Measurements from ENCODE around the gene CHRNE. TPM values are rescaled to one million over a fixed set of nuclear protein-coding genes. Genes with fewer than 3 reads are reported as not detected.

The CHRNE gene
- 2.8 TPM for polyA plus RNA-seq (2013)

DNA sequence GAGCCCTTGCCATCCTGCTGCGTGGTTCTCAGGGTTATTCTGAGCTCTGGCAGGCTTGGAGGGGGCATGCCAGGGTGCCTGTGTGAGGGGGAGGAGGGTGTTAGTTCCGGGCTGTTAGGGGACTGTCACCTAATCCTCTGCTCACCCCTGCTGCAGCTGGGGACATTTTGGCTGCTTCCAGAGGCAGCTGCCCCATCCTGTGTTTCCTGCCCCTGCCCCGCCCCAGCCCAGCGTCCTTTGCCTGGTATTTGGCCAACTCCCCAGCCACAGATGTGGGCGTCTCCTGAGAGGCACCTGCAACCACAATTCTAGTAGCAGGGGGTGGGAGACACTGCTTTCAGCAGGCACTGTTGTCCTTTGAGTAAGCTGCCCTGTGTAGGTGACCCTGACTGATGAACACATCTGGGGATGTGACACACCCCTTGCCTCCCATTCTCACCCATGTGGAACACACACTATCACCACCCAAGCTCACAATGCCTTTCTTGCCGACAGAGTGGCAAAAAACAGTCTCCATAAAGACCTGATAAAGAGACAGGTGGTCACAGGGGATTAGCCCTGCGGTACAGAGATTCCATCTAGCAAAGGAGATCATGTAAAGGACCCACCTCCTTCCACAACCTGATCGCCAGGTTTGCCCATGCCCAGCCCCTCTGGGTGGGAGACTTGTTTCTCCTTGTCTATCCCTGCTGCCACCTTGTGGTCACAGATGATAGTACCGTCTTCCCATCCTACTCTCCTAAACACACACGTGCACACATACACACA is at the start of gene CHRNE:
Gene CHRNE (minus strand): TSS at position 48 of the 768 bp plus-strand sequence. CDS start 35 bp downstream, at position 13.
- ChIA-PET POLR2A (no interaction called here), CTCF (interaction anchor here (0.6 to 1.8 kb wide), 12 partner anchors 11 to 156 kb away, joined by 3 to 5 read pairs (median 4); partner anchors contain the start of gene SPAG7)
- WGBS (ENCODE audit: insufficient coverage), result 0% methylated on average over 8 of the region's 10 CpGs
- Histone ChIP-seq H3K9me3 (ENCODE audit: control extremely low read depth in 1 of 5, control insufficient read depth in 4 of 5, insufficient read depth in 2 of 5, low read depth in 1 of 5, low read length in 4 of 5) (no peaks in the 10 kb centered on the region), H3K4me3 (ENCODE audit: control insufficient read depth in 1 of 7, extremely low read depth in 1 of 7, insufficient read depth in 4 of 7, low read depth in 2 of 7, low read length in 6 of 7) (peak within 1 kb of the TSS in 2 of 7 experiments; percentile 66 to 77), H3K27ac (ENCODE audit: insufficient read depth in 1 of 2, low read depth in 1 of 2, low read length in 2 of 2, poor library complexity in 1 of 2, severe bottlenecking in 2 of 2) (no peak within 1 kb of the TSS), H3K4me1 (ENCODE audit: control extremely low read depth in 1 of 4, control insufficient read depth in 4 of 4, insufficient read depth in 4 of 4, low read length in 3 of 4) (peaks cover 0 to 54% (median 45%) of the 10 kb centered on the region in 4 experiments), H3K36me3 (ENCODE audit: control insufficient read depth in 4 of 4, insufficient read depth in 4 of 4, low read length in 3 of 4) (no peaks in the 10 kb centered on the region), H3K27me3 (replicated peaks in 2 of 5; ENCODE audit: control insufficient read depth in 4 of 5, insufficient read depth in 5 of 5, low read length in 4 of 5) (peaks cover 0 to 32% (median 26%) of the 10 kb centered on the region in 5 experiments)
- DNase-seq, result peak; percentile 86 to 90 (median 89)

DNA sequence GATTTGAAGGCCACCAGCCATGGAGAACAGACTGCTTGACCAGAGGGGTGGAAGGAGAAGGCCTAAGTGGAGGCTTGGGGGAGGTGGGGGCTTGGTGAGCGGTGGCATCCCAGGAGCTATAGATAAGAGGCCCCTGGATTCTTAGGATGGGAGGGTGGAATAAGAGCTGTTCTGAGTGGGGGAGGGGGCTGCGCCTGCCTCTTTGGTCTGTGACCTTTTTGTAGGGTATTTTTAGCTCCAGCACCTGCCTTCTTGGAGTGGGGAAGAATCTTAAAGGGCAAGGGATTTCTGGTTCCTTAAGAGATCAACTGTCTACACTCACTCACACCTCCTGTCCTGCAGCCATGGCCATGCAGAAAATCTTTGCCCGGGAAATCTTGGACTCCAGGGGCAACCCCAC is 48.6 kb upstream of the CHRNE start:
- 100% methylated on average over 1 of the region's 3 CpGs for WGBS (ENCODE audit: insufficient coverage)
- H3K4me3 ChIP-seq (ENCODE audit: control insufficient read depth in 1 of 7, extremely low read depth in 1 of 7, insufficient read depth in 4 of 7, low read depth in 2 of 7, low read length in 6 of 7), result no peak overlapping the region
- no peaks in the 10 kb centered on the region for H3K9me3 ChIP-seq (ENCODE audit: control extremely low read depth in 1 of 5, control insufficient read depth in 4 of 5, insufficient read depth in 2 of 5, low read depth in 1 of 5, low read length in 4 of 5)
- peaks cover 0 to 6% (median 0%) of the 10 kb centered on the region in 4 experiments for H3K36me3 ChIP-seq (ENCODE audit: control insufficient read depth in 4 of 4, insufficient read depth in 4 of 4, low read length in 3 of 4)
- no peak for DNase-seq
- peaks cover 6 to 34% (median 30%) of the 10 kb centered on the region in 4 experiments for H3K4me1 ChIP-seq (ENCODE audit: control extremely low read depth in 1 of 4, control insufficient read depth in 4 of 4, insufficient read depth in 4 of 4, low read length in 3 of 4)
- H3K27ac ChIP-seq (ENCODE audit: insufficient read depth in 1 of 2, low read depth in 1 of 2, low read length in 2 of 2, poor library complexity in 1 of 2, severe bottlenecking in 2 of 2), result no peak overlapping the region
- POLR2A ChIA-PET, result no interaction called here
- CTCF ChIA-PET, result interaction anchor here (1.0 to 8.5 kb wide), 4 partner anchors 15 to 42 kb away, joined by 3 to 69 read pairs (median 19); partner anchors contain the start of gene SPAG7
- H3K27me3 ChIP-seq (replicated peaks in 2 of 5; ENCODE audit: control insufficient read depth in 4 of 5, insufficient read depth in 5 of 5, low read length in 4 of 5), result no peaks in the 10 kb centered on the region

DNA sequence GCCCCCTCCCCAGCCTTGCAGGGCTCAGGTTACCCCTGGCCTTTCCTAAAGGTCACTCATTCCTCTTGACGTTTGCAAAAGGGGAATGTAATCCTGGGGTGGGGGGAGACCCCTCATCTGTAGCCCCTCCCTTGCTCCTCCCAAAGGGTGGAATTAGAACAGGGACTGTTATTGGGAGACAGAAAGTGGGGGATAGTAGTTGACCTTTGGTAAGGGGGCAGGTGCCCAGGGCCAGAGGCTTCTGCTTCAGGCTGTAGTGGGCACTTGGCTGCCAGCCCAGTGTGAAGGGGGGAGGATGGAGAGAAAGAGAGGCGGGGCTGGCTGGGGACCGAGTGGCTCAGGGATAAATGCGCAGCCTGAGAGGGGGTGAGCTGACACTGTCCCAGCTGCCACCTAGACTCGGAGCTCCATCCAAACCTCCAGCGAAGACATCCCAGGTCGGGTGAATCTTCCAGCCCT is 47.9 kb upstream of the CHRNE start, which contains the start of gene ENO3:
Gene ENO3 (plus strand): TSS at position 374 of the 459 bp plus-strand sequence. CDS start 711 bp downstream, outside the sequence.
- Histone ChIP-seq H3K27me3 (replicated peaks in 2 of 5; ENCODE audit: control insufficient read depth in 4 of 5, insufficient read depth in 5 of 5, low read length in 4 of 5) (no peaks in the 10 kb centered on the region), H3K9me3 (ENCODE audit: control extremely low read depth in 1 of 5, control insufficient read depth in 4 of 5, insufficient read depth in 2 of 5, low read depth in 1 of 5, low read length in 4 of 5) (no peaks in the 10 kb centered on the region), H3K36me3 (ENCODE audit: control insufficient read depth in 4 of 4, insufficient read depth in 4 of 4, low read length in 3 of 4) (peaks cover 0 to 13% (median 4%) of the 10 kb centered on the region in 4 experiments), H3K4me3 (ENCODE audit: control insufficient read depth in 1 of 7, extremely low read depth in 1 of 7, insufficient read depth in 4 of 7, low read depth in 2 of 7, low read length in 6 of 7) (peak within 1 kb of the TSS; percentile 35 to 98 (median 63)), H3K4me1 (ENCODE audit: control extremely low read depth in 1 of 4, control insufficient read depth in 4 of 4, insufficient read depth in 4 of 4, low read length in 3 of 4) (peaks cover 12 to 41% (median 37%) of the 10 kb centered on the region in 4 experiments), H3K27ac (ENCODE audit: insufficient read depth in 1 of 2, low read depth in 1 of 2, low read length in 2 of 2, poor library complexity in 1 of 2, severe bottlenecking in 2 of 2) (peak within 1 kb of the TSS; percentile 74 to 82)
- DNase-seq, result no peak
- WGBS (ENCODE audit: insufficient coverage), result 80% methylated on average over 1 of the region's 7 CpGs
- ChIA-PET CTCF (interaction anchor here (1.0 to 8.5 kb wide), 5 partner anchors 8 to 41 kb away, joined by 3 to 69 read pairs (median 3); partner anchors contain the start of gene SPAG7), POLR2A (interaction anchor here (3.0 kb wide), 1 partner anchor 11 kb away, joined by 17 read pairs; the partner anchor contains the start of genes RNF167 and SLC25A11)

DNA sequence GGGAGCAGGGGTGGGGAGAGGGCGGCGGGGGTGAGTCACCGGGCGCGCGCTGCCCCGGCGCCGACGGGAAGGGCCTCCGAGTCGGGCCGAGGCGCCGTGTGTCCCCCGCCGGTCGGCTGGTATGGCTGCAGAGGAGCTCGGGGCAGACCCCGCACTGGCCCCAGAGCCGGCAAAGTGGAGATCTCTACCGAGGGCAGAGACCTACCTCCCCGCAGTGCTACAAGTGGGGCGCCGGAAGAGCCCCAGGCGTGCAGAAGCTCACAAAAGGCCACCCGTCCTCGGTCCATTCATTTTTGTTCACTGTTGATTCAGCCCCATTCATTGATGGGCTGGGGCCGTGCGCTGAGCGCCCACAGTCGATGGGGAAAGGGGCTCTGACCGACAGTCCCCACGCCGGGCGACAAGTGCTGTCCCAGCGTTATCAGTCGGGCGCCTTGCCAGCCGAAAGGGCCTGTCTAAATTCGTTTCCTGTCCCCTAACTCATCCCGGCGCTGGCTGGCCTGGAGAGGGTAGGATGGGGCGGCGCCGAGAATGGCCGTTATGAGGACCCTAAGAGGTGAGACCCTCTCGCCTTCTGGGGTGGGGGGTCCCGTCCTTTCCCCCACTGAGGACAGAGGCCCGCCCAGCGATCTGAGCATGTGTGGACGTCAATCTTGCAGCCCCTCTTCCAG is 47.3 kb upstream of the CHRNE start:
- Histone ChIP-seq H3K27ac (ENCODE audit: insufficient read depth in 1 of 2, low read depth in 1 of 2, low read length in 2 of 2, poor library complexity in 1 of 2, severe bottlenecking in 2 of 2) (peak overlapping the region; percentile 74 to 82), H3K4me3 (ENCODE audit: control insufficient read depth in 1 of 7, extremely low read depth in 1 of 7, insufficient read depth in 4 of 7, low read depth in 2 of 7, low read length in 6 of 7) (peak overlapping the region; percentile 35 to 98 (median 63)), H3K27me3 (replicated peaks in 2 of 5; ENCODE audit: control insufficient read depth in 4 of 5, insufficient read depth in 5 of 5, low read length in 4 of 5) (no peaks in the 10 kb centered on the region), H3K36me3 (ENCODE audit: control insufficient read depth in 4 of 4, insufficient read depth in 4 of 4, low read length in 3 of 4) (peaks cover 0 to 19% (median 10%) of the 10 kb centered on the region in 4 experiments), H3K9me3 (ENCODE audit: control extremely low read depth in 1 of 5, control insufficient read depth in 4 of 5, insufficient read depth in 2 of 5, low read depth in 1 of 5, low read length in 4 of 5) (no peaks in the 10 kb centered on the region), H3K4me1 (ENCODE audit: control extremely low read depth in 1 of 4, control insufficient read depth in 4 of 4, insufficient read depth in 4 of 4, low read length in 3 of 4) (peaks cover 17 to 46% (median 42%) of the 10 kb centered on the region in 4 experiments)
- ChIA-PET POLR2A (interaction anchor here (3.0 kb wide), 1 partner anchor 11 kb away, joined by 17 read pairs; the partner anchor contains the start of genes RNF167 and SLC25A11), CTCF (interaction anchor here (1.0 to 8.0 kb wide), 3 partner anchors 9 to 41 kb away, joined by 3 to 35 read pairs (median 3); no protein-coding TSS in a partner anchor)
- 2% methylated on average over 30 of the region's 52 CpGs for WGBS (ENCODE audit: insufficient coverage)
- DNase-seq, result peak in 1 of 3 donors; percentile 76

DNA sequence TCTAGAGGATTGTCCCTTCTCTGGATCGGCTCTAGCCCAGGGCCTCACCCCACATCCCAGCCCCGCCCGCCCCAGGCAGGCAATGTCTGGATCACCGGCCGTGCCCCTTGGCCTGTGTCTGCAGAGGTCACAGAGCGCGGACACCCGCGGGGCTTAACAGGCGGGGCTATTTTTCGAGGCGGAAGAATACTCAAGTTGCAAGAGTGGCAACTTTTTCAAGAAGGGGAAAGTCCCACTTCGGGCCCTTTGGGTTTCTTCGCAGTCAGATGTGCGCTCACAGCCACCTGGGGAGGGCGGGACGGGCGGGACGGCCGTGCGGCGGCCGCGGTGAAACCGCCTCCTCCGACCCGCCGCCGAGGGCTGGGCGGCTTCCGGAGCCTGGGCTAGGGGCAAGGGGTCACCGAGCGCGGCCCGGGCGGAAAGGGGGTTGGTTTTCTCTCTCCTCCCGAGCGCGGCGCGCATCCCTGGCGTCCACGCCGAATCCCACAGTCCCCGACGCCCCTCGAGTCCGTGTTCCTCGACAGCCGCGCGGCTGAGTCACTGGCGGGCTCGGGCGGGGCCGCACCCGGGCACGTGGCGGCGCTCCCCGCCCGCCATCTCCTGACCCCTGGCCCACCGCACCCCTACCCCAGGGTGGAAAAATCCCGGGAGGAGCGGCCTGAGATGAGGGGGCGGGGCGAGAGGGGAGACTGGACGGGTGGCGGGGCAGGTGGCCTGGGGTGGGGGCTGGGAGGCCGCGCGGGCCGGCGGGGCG is 46.6 kb upstream of the CHRNE start:
- H3K4me1 ChIP-seq (ENCODE audit: control extremely low read depth in 1 of 4, control insufficient read depth in 4 of 4, insufficient read depth in 4 of 4, low read length in 3 of 4), result peaks cover 22 to 54% (median 49%) of the 10 kb centered on the region in 4 experiments
- no peaks in the 10 kb centered on the region for H3K27me3 ChIP-seq (replicated peaks in 2 of 5; ENCODE audit: control insufficient read depth in 4 of 5, insufficient read depth in 5 of 5, low read length in 4 of 5)
- ChIA-PET CTCF (interaction anchor here (1.0 to 8.0 kb wide), 4 partner anchors 10 to 40 kb away, joined by 3 to 35 read pairs (median 4); partner anchors contain the start of genes RNF167 and SLC25A11), POLR2A (interaction anchor here (1.0 to 3.0 kb wide), 2 partner anchors 10 to 15 kb away, joined by 4 to 17 read pairs; partner anchors contain the start of genes RNF167 and SLC25A11)
- peak; percentile 86 to 92 (median 90) for DNase-seq
- H3K27ac ChIP-seq (ENCODE audit: insufficient read depth in 1 of 2, low read depth in 1 of 2, low read length in 2 of 2, poor library complexity in 1 of 2, severe bottlenecking in 2 of 2), result peak overlapping the region; percentile 74 to 87
- peaks cover 0 to 26% (median 15%) of the 10 kb centered on the region in 4 experiments for H3K36me3 ChIP-seq (ENCODE audit: control insufficient read depth in 4 of 4, insufficient read depth in 4 of 4, low read length in 3 of 4)
- peak overlapping the region; percentile 27 to 98 (median 90) for H3K4me3 ChIP-seq (ENCODE audit: control insufficient read depth in 1 of 7, extremely low read depth in 1 of 7, insufficient read depth in 4 of 7, low read depth in 2 of 7, low read length in 6 of 7)
- 0% methylated on average over 38 of the region's 75 CpGs for WGBS (ENCODE audit: insufficient coverage)
- H3K9me3 ChIP-seq (ENCODE audit: control extremely low read depth in 1 of 5, control insufficient read depth in 4 of 5, insufficient read depth in 2 of 5, low read depth in 1 of 5, low read length in 4 of 5), result no peaks in the 10 kb centered on the region

DNA sequence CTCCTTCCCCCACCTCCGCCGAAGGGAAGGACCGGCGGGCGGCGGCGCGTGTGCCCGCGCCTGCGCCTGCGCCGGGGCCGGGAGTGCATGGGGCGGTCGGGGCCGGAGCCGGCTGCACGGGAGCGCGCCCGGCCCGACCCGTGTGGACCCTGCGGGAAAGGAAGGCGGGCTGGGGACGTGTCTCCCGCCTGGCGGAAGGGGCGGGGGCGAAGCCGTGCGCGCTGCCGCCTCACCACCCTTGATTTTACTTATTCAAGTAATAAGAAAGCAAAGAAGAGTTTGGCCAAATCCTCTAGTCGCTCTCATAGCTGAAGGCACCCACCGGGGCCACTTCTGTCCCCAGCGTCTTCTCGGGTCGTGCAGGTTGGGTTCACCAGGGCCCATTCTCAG is 46.0 kb upstream of the CHRNE start:
- Histone ChIP-seq H3K9me3 (ENCODE audit: control extremely low read depth in 1 of 5, control insufficient read depth in 4 of 5, insufficient read depth in 2 of 5, low read depth in 1 of 5, low read length in 4 of 5) (no peaks in the 10 kb centered on the region), H3K27ac (ENCODE audit: insufficient read depth in 1 of 2, low read depth in 1 of 2, low read length in 2 of 2, poor library complexity in 1 of 2, severe bottlenecking in 2 of 2) (peak overlapping the region; percentile 74 to 87), H3K4me3 (ENCODE audit: control insufficient read depth in 1 of 7, extremely low read depth in 1 of 7, insufficient read depth in 4 of 7, low read depth in 2 of 7, low read length in 6 of 7) (peak overlapping the region; percentile 37 to 98 (median 90)), H3K4me1 (ENCODE audit: control extremely low read depth in 1 of 4, control insufficient read depth in 4 of 4, insufficient read depth in 4 of 4, low read length in 3 of 4) (peaks cover 24 to 59% (median 55%) of the 10 kb centered on the region in 4 experiments), H3K36me3 (ENCODE audit: control insufficient read depth in 4 of 4, insufficient read depth in 4 of 4, low read length in 3 of 4) (peaks cover 0 to 30% (median 17%) of the 10 kb centered on the region in 4 experiments), H3K27me3 (replicated peaks in 2 of 5; ENCODE audit: control insufficient read depth in 4 of 5, insufficient read depth in 5 of 5, low read length in 4 of 5) (no peaks in the 10 kb centered on the region)
- ChIA-PET POLR2A (interaction anchor here (1.0 to 3.0 kb wide), 3 partner anchors 9 to 18 kb away, joined by 3 to 17 read pairs (median 4); partner anchors contain the start of genes RNF167 and SLC25A11), CTCF (interaction anchor here (1.4 to 1.6 kb wide), 2 partner anchors 9 to 11 kb away, joined by 3 to 5 read pairs; partner anchors contain the start of genes RNF167 and SLC25A11)
- DNase-seq, result peak; percentile 83 to 88 (median 84)
- 0% methylated on average over 17 of the region's 40 CpGs for WGBS (ENCODE audit: insufficient coverage)

Data from common myeloid progenitor, CD34-positive (primary cell).